GM12872 (cell line): ENCODE results near the gene APOA1.

ENCODE experiments used
- CTCF ChIP-seq: IDR thresholded peaks from 3 replicates; pipeline ENCODE4 v1.5.1; 2011; ENCODE audit warnings: low read depth, mild to moderate bottlenecking, low read length, moderate library complexity; ENCODE audit not compliant: insufficient read depth

APOA1 gene

DNA sequence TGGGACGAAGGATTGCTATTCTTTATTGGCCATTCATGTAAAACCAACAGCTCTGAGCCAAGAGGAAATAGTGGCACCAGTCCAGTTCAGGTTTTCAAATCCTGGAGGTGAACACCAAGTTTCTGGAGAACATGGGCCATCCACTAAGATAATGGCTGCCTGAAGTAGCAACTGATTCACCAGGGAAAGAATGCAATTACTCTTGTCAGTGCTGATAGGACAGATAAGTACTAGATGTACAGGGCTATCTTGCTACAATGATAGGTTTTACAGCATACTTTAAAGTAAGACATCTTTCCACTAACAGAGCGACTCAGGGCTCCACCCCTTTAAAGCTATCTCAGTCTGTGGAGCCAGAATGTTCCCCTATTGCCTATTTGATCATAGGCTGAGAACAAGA lies 36.8 kb upstream of the APOA1 start:
- no peak for TF ChIP-seq CTCF

GRCh38 chr11:116873381-116873780 lies 36.0 kb upstream of the APOA1 start:
- no peak for TF ChIP-seq CTCF

- TF ChIP-seq CTCF = no peak
Observed at GRCh38 chr11:116871248-116871647, 33.8 kb upstream of the APOA1 start.

- TF ChIP-seq CTCF = no peak
Observed at GRCh38 chr11:116870054-116870453, 32.6 kb upstream of the APOA1 start.

- no peak for TF ChIP-seq CTCF
Observed at GRCh38 chr11:116869610-116870009, 32.2 kb upstream of the APOA1 start.

GRCh38 chr11:116868066-116868465 lies 30.6 kb upstream of the APOA1 start:
- TF ChIP-seq CTCF = no peak

DNA sequence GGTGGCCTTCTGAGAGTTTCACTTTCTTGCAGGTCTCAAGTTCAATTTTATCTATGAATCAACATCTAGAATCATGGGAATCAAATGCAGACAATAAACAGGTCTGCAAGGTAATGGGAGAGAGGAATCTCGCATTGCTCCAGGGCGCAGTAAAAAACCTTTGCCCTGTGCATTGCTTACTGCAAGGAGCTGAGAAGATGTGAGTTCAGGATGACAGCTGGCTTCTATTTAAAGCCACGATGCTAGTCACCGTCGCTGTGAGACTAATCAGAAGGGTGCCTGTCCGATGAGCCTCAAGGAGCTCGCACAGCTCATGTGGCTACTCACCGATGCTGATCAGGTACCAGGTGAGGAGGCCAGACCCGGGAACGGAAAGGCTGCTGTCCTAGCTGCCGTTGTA lies 30.2 kb upstream of the APOA1 start:
- TF ChIP-seq CTCF = no peak
